Caco-2 (cell line): ENCODE results near the gene DEFB124. TPM values are rescaled to one million over a fixed set of nuclear protein-coding genes. Genes with fewer than 3 reads are reported as not detected.

Source experiments
- BruUV-seq: library from RNA; stranded (reverse); fragments of 400-500 nt; replicated peaks from 2 replicates; lab custom pipeline; 2021; lab: Mats Ljungman, UMichigan
- CTCF ChIA-PET: fragments of 300-600 bp; sonication (Branson Sonifier 250); formaldehyde crosslinking; loops from one replicate; lab custom pipeline; 2022; ENCODE audit warnings: antibody characterized with exemption; lab: Charles Lee
- POLR2A ChIA-PET: fragments of 300-600 bp; sonication (Branson Sonifier 250); formaldehyde crosslinking; loops from one replicate; lab custom pipeline; 2022; ENCODE audit warnings: antibody characterized with exemption; lab: Charles Lee
- DNase-seq, 2 experiments: peaks; one replicate each; pipeline versions ENCODE4 v3.0.0 to v3.0.0-alpha.2; 2020 to 2022
- H3K27me3 ChIP-seq: replicated peaks from 2 replicates; pipeline ENCODE4 v1.6.0; 2011; ENCODE audit warnings: low read length; ENCODE audit not compliant: control insufficient read depth, insufficient read depth
- H3K36me3 ChIP-seq: 2 replicates; pipeline ENCODE4 v1.5.1; 2011; ENCODE audit warnings: low read length; ENCODE audit not compliant: control insufficient read depth, insufficient read depth
- H3K4me1 ChIP-seq: fragments of 250-450 bp; sonication (Bioruptor Pico); 2 replicates; pipeline ENCODE4 v1.5.1; 2020; ENCODE audit warnings: mild to moderate bottlenecking
- H3K4me3 ChIP-seq: 2 replicates; pipeline ENCODE4 v1.5.1; 2011; ENCODE audit warnings: low read depth, mild to moderate bottlenecking, control low read depth, low read length
- H3K9me3 ChIP-seq: fragments of 250-450 bp; sonication (Bioruptor Pico); 2 replicates; pipeline ENCODE4 v1.5.1; 2020; ENCODE audit warnings: mild to moderate bottlenecking, moderate library complexity
- H3K27ac Mint-ChIP-seq: one replicate; pipeline ENCODE4 v1.8.0; 2022; ENCODE audit warnings: mixed read lengths; ENCODE audit not compliant: unreplicated experiment
- H3K27me3 Mint-ChIP-seq: one replicate; pipeline ENCODE4 v1.8.0; 2022; ENCODE audit warnings: mixed read lengths; ENCODE audit not compliant: insufficient read depth, unreplicated experiment
- H3K36me3 Mint-ChIP-seq: one replicate; pipeline ENCODE4 v1.8.0; 2022; ENCODE audit warnings: mild to moderate bottlenecking, mixed read lengths; ENCODE audit not compliant: insufficient read depth, unreplicated experiment
- H3K4me1 Mint-ChIP-seq: one replicate; pipeline ENCODE4 v1.8.0; 2022; ENCODE audit warnings: low read depth, mixed read lengths; ENCODE audit not compliant: unreplicated experiment
- H3K4me3 Mint-ChIP-seq: one replicate; pipeline ENCODE4 v1.8.0; 2022; ENCODE audit warnings: mild to moderate bottlenecking, moderate library complexity, mixed read lengths; ENCODE audit not compliant: unreplicated experiment
- H3K9me3 Mint-ChIP-seq: one replicate; pipeline ENCODE4 v1.8.0; 2022; ENCODE audit warnings: mixed read lengths; ENCODE audit not compliant: unreplicated experiment
- intact Hi-C: fragments of 100-400 bp; cut with micrococcal nuclease; formaldehyde crosslinking; loops from one replicate; pipeline ENCODE4 v1.10.0; 2022; ENCODE audit not compliant: unreplicated experiment
- total RNA-seq: library from RNA; stranded (reverse); gene quantifications from 2 replicates; pipeline ENCODE4 v1.2.3, GENCODE V29; 2022
- TF ChIP-seq, protein P1 (sequence below), 2 experiments: fragments of 200-600 bp in 1 of 2; IDR thresholded peaks; 1 replicate in 1 of 2; 2 replicates in 1 of 2; pipeline versions ENCODE4 v1.5.1 to v1.8.0; 2011 to 2022; ENCODE audit warnings: antibody characterized with exemption in 1 of 2, control low read depth in 1 of 2, inconsistent platforms in 1 of 2, low read depth in 1 of 2, low read length in 1 of 2, mild to moderate bottlenecking in 1 of 2, moderate library complexity in 1 of 2; ENCODE audit not compliant: insufficient read depth in 1 of 2, severe bottlenecking in 1 of 2, unreplicated experiment in 1 of 2

The DEFB124 gene
- total RNA-seq, 1 experiment from 2014 or later: not detected

DNA sequence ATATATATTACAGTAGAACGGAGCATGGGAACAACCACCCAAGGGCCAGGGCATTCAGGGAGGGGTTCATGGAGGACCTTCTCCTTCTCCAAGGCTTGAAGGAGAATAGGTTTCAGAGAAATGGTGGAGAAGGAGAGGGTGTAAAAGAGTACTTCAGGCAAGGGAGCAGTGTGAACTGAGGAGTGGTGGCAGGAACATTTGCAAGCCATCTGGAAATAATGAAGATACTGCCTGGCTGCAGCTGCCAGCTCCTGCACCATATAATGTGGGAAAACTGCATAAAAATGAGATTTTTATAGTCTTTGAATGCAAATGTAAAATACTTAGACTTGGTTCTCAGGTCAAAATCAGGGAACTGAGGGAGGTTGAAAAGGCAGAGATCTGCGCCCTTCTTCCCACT lies 59.3 kb downstream of the DEFB124 start:
- Histone ChIP-seq H3K9me3 (no peaks in the 10 kb centered on the region; the same call in 1 of the 2 replicates), H3K36me3 (no peaks in the 10 kb centered on the region), H3K27me3 (no peaks in the 10 kb centered on the region), H3K4me1 (no peaks in the 10 kb centered on the region), H3K4me3 (no peak overlapping the region)
- DNase-seq: no peak
- no TSS peak for BruUV-seq
- Mint-ChIP-seq H3K36me3 (no peaks in the 10 kb centered on the region), H3K27me3 (peaks cover 22% of the 10 kb centered on the region), H3K4me3 (no peak overlapping the region), H3K4me1 (no peaks in the 10 kb centered on the region), H3K27ac (no peak overlapping the region), H3K9me3 (no peaks in the 10 kb centered on the region)
- intact Hi-C loops: no loop called here
- TF ChIP-seq, protein P1, sequence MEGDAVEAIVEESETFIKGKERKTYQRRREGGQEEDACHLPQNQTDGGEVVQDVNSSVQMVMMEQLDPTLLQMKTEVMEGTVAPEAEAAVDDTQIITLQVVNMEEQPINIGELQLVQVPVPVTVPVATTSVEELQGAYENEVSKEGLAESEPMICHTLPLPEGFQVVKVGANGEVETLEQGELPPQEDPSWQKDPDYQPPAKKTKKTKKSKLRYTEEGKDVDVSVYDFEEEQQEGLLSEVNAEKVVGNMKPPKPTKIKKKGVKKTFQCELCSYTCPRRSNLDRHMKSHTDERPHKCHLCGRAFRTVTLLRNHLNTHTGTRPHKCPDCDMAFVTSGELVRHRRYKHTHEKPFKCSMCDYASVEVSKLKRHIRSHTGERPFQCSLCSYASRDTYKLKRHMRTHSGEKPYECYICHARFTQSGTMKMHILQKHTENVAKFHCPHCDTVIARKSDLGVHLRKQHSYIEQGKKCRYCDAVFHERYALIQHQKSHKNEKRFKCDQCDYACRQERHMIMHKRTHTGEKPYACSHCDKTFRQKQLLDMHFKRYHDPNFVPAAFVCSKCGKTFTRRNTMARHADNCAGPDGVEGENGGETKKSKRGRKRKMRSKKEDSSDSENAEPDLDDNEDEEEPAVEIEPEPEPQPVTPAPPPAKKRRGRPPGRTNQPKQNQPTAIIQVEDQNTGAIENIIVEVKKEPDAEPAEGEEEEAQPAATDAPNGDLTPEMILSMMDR (IDR thresholded peaks at IDR 0.05; ENCODE audit: insufficient read depth in 1 of 2, low read depth in 1 of 2, low read length in 1 of 2, severe bottlenecking in 1 of 2, unreplicated experiment in 1 of 2): no peak
- CTCF ChIA-PET: no interaction called here
- POLR2A ChIA-PET: no interaction called here

Other genes starting within 250 kb of the DEFB124 start
- not detected in 2 replicates for gene DEFB115, start 217.5 kb downstream of the DEFB124 start, total RNA-seq
- not detected in 2 replicates for gene DEFB116, start 166.5 kb downstream of the DEFB124 start, total RNA-seq
- gene DEFB118, start 106.5 kb downstream of the DEFB124 start, total RNA-seq: not detected in 2 replicates
- not detected in 2 replicates for gene DEFB119, start 84.5 kb downstream of the DEFB124 start, total RNA-seq
- not detected in 2 replicates for gene DEFB121, start 68.9 kb downstream of the DEFB124 start, total RNA-seq
- not detected in 2 replicates for gene DEFB123, start 34.5 kb downstream of the DEFB124 start, total RNA-seq
- not detected in 2 replicates for gene REM1, start 161 bp upstream of the DEFB124 start, total RNA-seq
- 435 and 443 TPM in 2 replicates for gene HM13, start 39.3 kb upstream of the DEFB124 start, total RNA-seq
- gene ID1, start 130.2 kb upstream of the DEFB124 start, total RNA-seq: 157 and 163 TPM in 2 replicates
- not detected in 2 replicates for gene COX4I2, start 162.8 kb upstream of the DEFB124 start, total RNA-seq
- 444 and 469 TPM in 2 replicates for gene BCL2L1, start 247.7 kb upstream of the DEFB124 start, total RNA-seq